ENCODE data around the gene CX3CL1. TPM values are rescaled to one million over a fixed set of nuclear protein-coding genes. Genes with fewer than 3 reads are reported as not detected.

The CX3CL1 gene
- total and polyA plus RNA-seq, 2 of the 4 experiments (the other 2 are of a cell fraction): 0.18 to 0.77 TPM

- ATAC-seq (ENCODE audit: low read depth) (no peak), DNase-seq (no peak)
- Histone ChIP-seq H3K4me1 (ENCODE audit: control insufficient read depth, insufficient read depth, low read length) (no peaks in the 10 kb centered on the region), H3K23ac (ENCODE audit: low read depth, low read length) (no peak overlapping the region), H2AK9ac (replicated peaks; ENCODE audit: low read depth, low read length, poor library complexity) (no peak overlapping the region), H3K27me3 (ENCODE audit: control insufficient read depth, insufficient read depth, low read length) (peaks cover 29% of the 10 kb centered on the region), H3K56ac (ENCODE audit: extremely low read depth, insufficient read depth, low read length) (no peak overlapping the region), H3K79me1 (ENCODE audit: low read depth in 1 of 2, low read length in 2 of 2) (no peaks in the 10 kb centered on the region), H3K9me1 (ENCODE audit: insufficient read depth, low read length) (no peaks in the 10 kb centered on the region), H3K4me2 (ENCODE audit: low read depth, low read length) (no peak overlapping the region), H3K36me3 (ENCODE audit: control insufficient read depth, insufficient read depth, low read length) (no peaks in the 10 kb centered on the region), H4K5ac (ENCODE audit: low read depth, low read length) (no peak overlapping the region), H2AK5ac (ENCODE audit: low read depth, low read length) (no peak overlapping the region), H4K91ac (ENCODE audit: insufficient read depth, low read depth, low read length) (no peak overlapping the region), H3K18ac (ENCODE audit: low read depth, low read length) (no peak overlapping the region), H3K9ac (ENCODE audit: low read depth, low read length) (no peak overlapping the region), H2AFZ (replicated peaks; ENCODE audit: low read length, poor library complexity) (no peak overlapping the region), H3K4ac (ENCODE audit: low read depth, low read length) (no peak overlapping the region), H2BK20ac (ENCODE audit: low read depth, low read length) (no peak overlapping the region), H4K8ac (ENCODE audit: low read depth in 2 of 2, low read length in 2 of 2) (no peak overlapping the region), H2BK120ac (ENCODE audit: low read depth, low read length) (no peak overlapping the region), H2BK5ac (ENCODE audit: low read depth, low read length, poor library complexity, severe bottlenecking) (no peak overlapping the region), H4K20me1 (ENCODE audit: insufficient read depth, low read length) (no peaks in the 10 kb centered on the region), H3K27ac (ENCODE audit: insufficient read depth, low read length) (no peak overlapping the region), H3K4me3 (ENCODE audit: insufficient read depth, low read depth, low read length) (no peak overlapping the region), H2BK15ac (ENCODE audit: low read depth, low read length) (no peak overlapping the region), H3K9me3 (ENCODE audit: control insufficient read depth, insufficient read depth, low read length) (peaks cover 9% of the 10 kb centered on the region), H3K14ac (replicated peaks; ENCODE audit: low read depth, low read length) (no peak overlapping the region)
- in situ Hi-C loops (cut with MboI; ENCODE audit: low sequenced_read_pairs) (no loop called here), dilution Hi-C loops (cut with HindIII; ENCODE audit: low sequenced_read_pairs, unreplicated experiment) (no loop called here), intact Hi-C loops (cut with micrococcal nuclease) (no loop called here)
- TF ChIP-seq MAZ (IDR thresholded peaks at IDR 0.05; ENCODE audit: borderline replicate concordance, low read depth, low read length) (no peak), CHD1 (IDR thresholded peaks at IDR 0.05; ENCODE audit: low read depth, low read length) (no peak), CTCF (conservative IDR thresholded peaks at IDR 0.05; ENCODE audit: low read depth, low read length) (no peak), POLR2A (IDR thresholded peaks at IDR 0.05; ENCODE audit: low read depth, low read length) (no peak), MXI1 (IDR thresholded peaks at IDR 0.05; ENCODE audit: borderline replicate concordance, low read depth, low read length) (no peak), SMC3 (IDR thresholded peaks at IDR 0.05; ENCODE audit: low read depth, low read length) (no peak), NFE2L2 (IDR thresholded peaks at IDR 0.05; ENCODE audit: low read depth, low read length) (no peak), USF2 (IDR thresholded peaks at IDR 0.05; ENCODE audit: low read depth, low read length) (no peak)
- WGBS, 2 experiments (ENCODE audit: extremely low coverage in 2 of 2, insufficient read length in 1 of 2): no CpG with 5 or more reads among the region's 3 CpGs
- ChIA-PET CTCF (no interaction called here), POLR2A (ENCODE audit: unreplicated experiment) (no interaction called here)
- BruUV-seq (replicated peaks): no TSS peak
Measured at GRCh38 chr16:57331355-57331754, 40.9 kb upstream of the CX3CL1 start.
